Measurements from ENCODE around the gene ARPP21. TPM values are rescaled to one million over a fixed set of nuclear protein-coding genes. Genes with fewer than 3 reads are reported as not detected.

Gene ARPP21
- polyA plus RNA-seq, 1 of the 3 experiments (the other 2 are of a cell fraction), result 1.6 TPM

DNA sequence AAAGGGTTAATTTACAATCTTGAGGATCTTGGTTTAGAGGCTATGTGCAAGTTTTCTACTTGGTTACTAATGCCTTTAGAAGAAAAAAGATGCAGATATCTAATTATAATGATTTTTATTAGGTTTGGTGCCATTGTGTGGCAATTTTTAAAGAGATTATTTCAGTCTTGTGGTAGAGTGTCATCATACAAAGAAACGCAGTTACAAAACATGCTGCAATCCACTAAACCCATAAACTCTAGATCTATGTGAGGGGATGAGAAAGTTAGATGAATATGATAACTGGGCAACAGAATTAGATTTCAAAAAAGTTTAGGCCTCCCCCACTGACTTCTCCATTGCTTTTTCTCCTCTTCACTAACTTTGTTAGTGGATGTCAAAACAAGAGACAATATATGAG lies 106.0 kb downstream of the ARPP21 start (continued):
- TF ChIP-seq, protein P1, sequence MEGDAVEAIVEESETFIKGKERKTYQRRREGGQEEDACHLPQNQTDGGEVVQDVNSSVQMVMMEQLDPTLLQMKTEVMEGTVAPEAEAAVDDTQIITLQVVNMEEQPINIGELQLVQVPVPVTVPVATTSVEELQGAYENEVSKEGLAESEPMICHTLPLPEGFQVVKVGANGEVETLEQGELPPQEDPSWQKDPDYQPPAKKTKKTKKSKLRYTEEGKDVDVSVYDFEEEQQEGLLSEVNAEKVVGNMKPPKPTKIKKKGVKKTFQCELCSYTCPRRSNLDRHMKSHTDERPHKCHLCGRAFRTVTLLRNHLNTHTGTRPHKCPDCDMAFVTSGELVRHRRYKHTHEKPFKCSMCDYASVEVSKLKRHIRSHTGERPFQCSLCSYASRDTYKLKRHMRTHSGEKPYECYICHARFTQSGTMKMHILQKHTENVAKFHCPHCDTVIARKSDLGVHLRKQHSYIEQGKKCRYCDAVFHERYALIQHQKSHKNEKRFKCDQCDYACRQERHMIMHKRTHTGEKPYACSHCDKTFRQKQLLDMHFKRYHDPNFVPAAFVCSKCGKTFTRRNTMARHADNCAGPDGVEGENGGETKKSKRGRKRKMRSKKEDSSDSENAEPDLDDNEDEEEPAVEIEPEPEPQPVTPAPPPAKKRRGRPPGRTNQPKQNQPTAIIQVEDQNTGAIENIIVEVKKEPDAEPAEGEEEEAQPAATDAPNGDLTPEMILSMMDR (IDR thresholded peaks at IDR 0.05), result no peak
- TF ChIP-seq RAD21 (IDR thresholded peaks at IDR 0.05; ENCODE audit: low read length) (no peak), MEF2A (IDR thresholded peaks at IDR 0.05; ENCODE audit: borderline replicate concordance, low read depth) (no peak)
- TF ChIP-seq, protein P2, sequence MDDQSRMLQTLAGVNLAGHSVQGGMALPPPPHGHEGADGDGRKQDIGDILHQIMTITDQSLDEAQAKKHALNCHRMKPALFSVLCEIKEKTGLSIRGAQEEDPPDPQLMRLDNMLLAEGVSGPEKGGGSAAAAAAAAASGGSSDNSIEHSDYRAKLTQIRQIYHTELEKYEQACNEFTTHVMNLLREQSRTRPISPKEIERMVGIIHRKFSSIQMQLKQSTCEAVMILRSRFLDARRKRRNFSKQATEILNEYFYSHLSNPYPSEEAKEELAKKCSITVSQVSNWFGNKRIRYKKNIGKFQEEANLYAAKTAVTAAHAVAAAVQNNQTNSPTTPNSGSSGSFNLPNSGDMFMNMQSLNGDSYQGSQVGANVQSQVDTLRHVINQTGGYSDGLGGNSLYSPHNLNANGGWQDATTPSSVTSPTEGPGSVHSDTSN (IDR thresholded peaks at IDR 0.05), result no peak

DNA sequence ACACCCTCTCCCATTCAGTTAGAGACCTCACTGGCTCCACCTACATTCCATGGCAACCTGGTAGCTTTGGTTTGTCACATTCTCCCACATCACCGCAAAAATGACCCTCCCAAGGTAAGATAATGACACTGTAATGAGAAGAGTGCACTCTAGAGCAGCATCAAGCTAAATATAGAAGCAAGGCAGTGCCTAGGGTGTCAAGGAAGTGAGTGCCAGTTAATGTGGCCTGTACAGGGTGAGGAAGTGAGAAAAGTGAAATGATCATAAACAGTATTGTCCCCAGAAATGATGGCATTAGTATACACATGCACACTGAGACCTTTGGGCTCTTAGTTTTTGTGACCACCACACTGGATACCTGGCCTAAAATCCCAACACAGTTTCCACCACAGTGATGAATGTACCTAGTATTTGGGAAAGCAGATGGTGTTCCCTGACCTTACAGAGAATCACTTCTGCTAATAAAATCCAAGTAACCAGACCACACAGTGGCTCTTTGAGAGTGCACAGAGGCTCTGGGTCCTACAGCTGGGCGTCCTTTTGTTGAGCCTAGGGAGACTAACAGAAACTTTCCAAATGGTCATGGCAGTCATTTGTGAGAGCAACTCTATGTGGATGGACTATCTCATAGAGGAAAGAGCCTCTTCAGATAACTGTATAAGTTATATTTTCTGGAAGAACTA lies 106.6 kb downstream of the ARPP21 start:
- DNase-seq, result no peak
- Histone ChIP-seq H3K4me1 (ENCODE audit: control insufficient read depth in 1 of 2, insufficient read depth in 2 of 2, low read depth in 1 of 2, low read length in 1 of 2) (no peaks in the 10 kb centered on the region; a peak in 1 of 4 replicates), H4K20me1 (ENCODE audit: insufficient read depth) (no peaks in the 10 kb centered on the region), H3K36me3 (replicated peaks in 1 of 2; ENCODE audit: control insufficient read depth in 1 of 2, insufficient read depth in 2 of 2, low read length in 1 of 2) (no peaks in the 10 kb centered on the region), H2AFZ (ENCODE audit: low read depth) (no peak overlapping the region), H3K4me2 (no peak overlapping the region), H3K9me3 (no peaks in the 10 kb centered on the region), H3K4me3 (ENCODE audit: low read depth in 2 of 2, low read length in 1 of 2) (no peak overlapping the region), H3K9ac (no peak overlapping the region), H3K79me2 (ENCODE audit: insufficient read depth) (no peaks in the 10 kb centered on the region), H3K9me2 (no peaks in the 10 kb centered on the region), H3K27me3 (ENCODE audit: insufficient read depth) (no peaks in the 10 kb centered on the region), H3F3A (replicated peaks; ENCODE audit: insufficient read depth) (no peaks in the 10 kb centered on the region), H3K27ac (ENCODE audit: low read depth in 2 of 2, low read length in 1 of 2) (no peak overlapping the region)
- no peak for TF ChIP-seq RFX5 (IDR thresholded peaks at IDR 0.05; ENCODE audit: low read length)
- CTCF ChIA-PET, result no interaction called here
- WGBS (ENCODE audit: low lambda C conversion rate), result 83% methylated on average over 2 of the region's 2 CpGs
- POLR2A ChIA-PET, result no interaction called here

- ChIA-PET POLR2A (no interaction called here), CTCF (interaction anchor here (0.6 kb wide), 1 partner anchor 249 kb away, joined by 3 read pairs; no protein-coding TSS in a partner anchor)
- Histone ChIP-seq H3K4me1 (ENCODE audit: control insufficient read depth in 1 of 2, insufficient read depth in 2 of 2, low read depth in 1 of 2, low read length in 1 of 2) (no peaks in the 10 kb centered on the region; a peak in 1 of 4 replicates), H3K79me2 (ENCODE audit: insufficient read depth) (no peaks in the 10 kb centered on the region), H4K20me1 (ENCODE audit: insufficient read depth) (no peaks in the 10 kb centered on the region), H3K4me2 (no peak overlapping the region), H3K9me2 (no peaks in the 10 kb centered on the region), H3K4me3 (ENCODE audit: low read depth in 2 of 2, low read length in 1 of 2) (no peak overlapping the region), H3K9ac (no peak overlapping the region), H2AFZ (ENCODE audit: low read depth) (no peak overlapping the region), H3K27me3 (ENCODE audit: insufficient read depth) (no peaks in the 10 kb centered on the region), H3K36me3 (replicated peaks in 1 of 2; ENCODE audit: control insufficient read depth in 1 of 2, insufficient read depth in 2 of 2, low read length in 1 of 2) (no peaks in the 10 kb centered on the region), H3F3A (replicated peaks; ENCODE audit: insufficient read depth) (no peaks in the 10 kb centered on the region), H3K27ac (ENCODE audit: low read depth in 2 of 2, low read length in 1 of 2) (no peak overlapping the region), H3K9me3 (no peaks in the 10 kb centered on the region)
- TF ChIP-seq, protein P3, sequence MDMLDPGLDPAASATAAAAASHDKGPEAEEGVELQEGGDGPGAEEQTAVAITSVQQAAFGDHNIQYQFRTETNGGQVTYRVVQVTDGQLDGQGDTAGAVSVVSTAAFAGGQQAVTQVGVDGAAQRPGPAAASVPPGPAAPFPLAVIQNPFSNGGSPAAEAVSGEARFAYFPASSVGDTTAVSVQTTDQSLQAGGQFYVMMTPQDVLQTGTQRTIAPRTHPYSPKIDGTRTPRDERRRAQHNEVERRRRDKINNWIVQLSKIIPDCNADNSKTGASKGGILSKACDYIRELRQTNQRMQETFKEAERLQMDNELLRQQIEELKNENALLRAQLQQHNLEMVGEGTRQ (IDR thresholded peaks at IDR 0.05; ENCODE audit: borderline replicate concordance, low read depth, low read length), result no peak
- TF ChIP-seq SMC3 (IDR thresholded peaks at IDR 0.05; ENCODE audit: low read depth, low read length), result no peak
- no peak for TF ChIP-seq RAD21 (IDR thresholded peaks at IDR 0.05; ENCODE audit: low read length)
- TF ChIP-seq, protein P1 (IDR thresholded peaks at IDR 0.05), result no peak
- no peak for TF ChIP-seq RCOR1 (IDR thresholded peaks at IDR 0.05; ENCODE audit: low read length)
- TF ChIP-seq FOXM1 (IDR thresholded peaks at IDR 0.05; ENCODE audit: low read depth), result no peak
- TF ChIP-seq SIN3A (IDR thresholded peaks at IDR 0.05; ENCODE audit: borderline replicate concordance, low read depth, low read length), result no peak
- TF ChIP-seq RFX5 (IDR thresholded peaks at IDR 0.05; ENCODE audit: low read length), result no peak
- no peak for TF ChIP-seq IRF3 (IDR thresholded peaks at IDR 0.05; ENCODE audit: low read depth, low read length)
- TF ChIP-seq EP300 (IDR thresholded peaks at IDR 0.05; ENCODE audit: borderline replicate concordance in 1 of 2, low read depth in 1 of 2, low read length in 1 of 2), result no peak
- TF ChIP-seq NRF1 (IDR thresholded peaks at IDR 0.05; ENCODE audit: low read depth, low read length), result no peak
- no peak for DNase-seq
- 44% methylated on average over 2 of the region's 2 CpGs for WGBS (ENCODE audit: low lambda C conversion rate)
Observed at GRCh38 chr3:35746492-35746891, 107.2 kb downstream of the ARPP21 start.

All from SK-N-SH (cell line).